ENCODE data around the gene TLN1. TPM values are rescaled to one million over a fixed set of nuclear protein-coding genes. Genes with fewer than 3 reads are reported as not detected.

Gene TLN1
- total RNA-seq, 3 donors from 2014 or later (not counting 1 experiment from before 2014, with no cell fraction given): 509 to 552 (median 528) TPM

DNA sequence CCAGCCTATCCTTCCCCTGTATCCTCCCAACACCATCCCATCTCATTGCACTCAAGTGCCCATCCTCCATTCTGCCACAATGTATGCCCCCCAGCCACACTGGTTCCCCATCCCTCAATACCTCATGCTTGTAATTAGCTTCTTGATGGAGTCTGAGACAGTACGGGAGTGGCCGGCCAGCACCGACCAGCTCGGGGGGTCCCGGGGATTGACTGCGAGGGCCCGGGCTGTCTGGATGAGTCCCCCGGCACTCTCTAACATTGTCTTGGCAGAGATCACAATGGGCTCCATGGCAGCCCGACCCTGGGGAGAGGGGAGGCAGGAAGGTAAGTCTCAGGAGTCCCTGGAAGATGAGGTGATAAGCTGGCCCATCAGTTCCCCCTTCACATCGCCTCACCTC lies 25.0 kb downstream of the TLN1 start:
- DNase-seq (no peak), ATAC-seq (no peak)
- Mint-ChIP-seq H3K4me3 (no peak overlapping the region), H3K27ac (peak overlapping the region; percentile 38 to 78), H3K4me1 (peaks cover 13 to 20% of the 10 kb centered on the region in 2 donors), H3K27me3 (ENCODE audit: low read depth in 2 of 2) (no peaks in the 10 kb centered on the region), H3K9me3 (no peaks in the 10 kb centered on the region), H3K36me3 (peaks cover 27% of the 10 kb centered on the region)
- H3K27ac ChIP-seq (ENCODE audit: low read length): no peak overlapping the region
- peaks cover 92% of the 10 kb centered on the region for H3K36me3 ChIP-seq (ENCODE audit: control insufficient read depth, insufficient read depth, low read length)
- H3K9me3 ChIP-seq (ENCODE audit: control insufficient read depth, insufficient read depth, low read length): no peaks in the 10 kb centered on the region
- TF ChIP-seq, protein P1, sequence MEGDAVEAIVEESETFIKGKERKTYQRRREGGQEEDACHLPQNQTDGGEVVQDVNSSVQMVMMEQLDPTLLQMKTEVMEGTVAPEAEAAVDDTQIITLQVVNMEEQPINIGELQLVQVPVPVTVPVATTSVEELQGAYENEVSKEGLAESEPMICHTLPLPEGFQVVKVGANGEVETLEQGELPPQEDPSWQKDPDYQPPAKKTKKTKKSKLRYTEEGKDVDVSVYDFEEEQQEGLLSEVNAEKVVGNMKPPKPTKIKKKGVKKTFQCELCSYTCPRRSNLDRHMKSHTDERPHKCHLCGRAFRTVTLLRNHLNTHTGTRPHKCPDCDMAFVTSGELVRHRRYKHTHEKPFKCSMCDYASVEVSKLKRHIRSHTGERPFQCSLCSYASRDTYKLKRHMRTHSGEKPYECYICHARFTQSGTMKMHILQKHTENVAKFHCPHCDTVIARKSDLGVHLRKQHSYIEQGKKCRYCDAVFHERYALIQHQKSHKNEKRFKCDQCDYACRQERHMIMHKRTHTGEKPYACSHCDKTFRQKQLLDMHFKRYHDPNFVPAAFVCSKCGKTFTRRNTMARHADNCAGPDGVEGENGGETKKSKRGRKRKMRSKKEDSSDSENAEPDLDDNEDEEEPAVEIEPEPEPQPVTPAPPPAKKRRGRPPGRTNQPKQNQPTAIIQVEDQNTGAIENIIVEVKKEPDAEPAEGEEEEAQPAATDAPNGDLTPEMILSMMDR (IDR thresholded peaks at IDR 0.05): no peak
- WGBS (ENCODE audit: insufficient coverage): 99% methylated on average over 10 of the region's 10 CpGs
- H3K27me3 ChIP-seq (ENCODE audit: control insufficient read depth, insufficient read depth, low read length): no peaks in the 10 kb centered on the region
- no peaks in the 10 kb centered on the region for H3K4me1 ChIP-seq (ENCODE audit: control insufficient read depth, insufficient read depth, low read length)
- H3K4me3 ChIP-seq (ENCODE audit: low read length): no peak overlapping the region
- intact Hi-C loops (cut with micrococcal nuclease): no loop called here

DNA sequence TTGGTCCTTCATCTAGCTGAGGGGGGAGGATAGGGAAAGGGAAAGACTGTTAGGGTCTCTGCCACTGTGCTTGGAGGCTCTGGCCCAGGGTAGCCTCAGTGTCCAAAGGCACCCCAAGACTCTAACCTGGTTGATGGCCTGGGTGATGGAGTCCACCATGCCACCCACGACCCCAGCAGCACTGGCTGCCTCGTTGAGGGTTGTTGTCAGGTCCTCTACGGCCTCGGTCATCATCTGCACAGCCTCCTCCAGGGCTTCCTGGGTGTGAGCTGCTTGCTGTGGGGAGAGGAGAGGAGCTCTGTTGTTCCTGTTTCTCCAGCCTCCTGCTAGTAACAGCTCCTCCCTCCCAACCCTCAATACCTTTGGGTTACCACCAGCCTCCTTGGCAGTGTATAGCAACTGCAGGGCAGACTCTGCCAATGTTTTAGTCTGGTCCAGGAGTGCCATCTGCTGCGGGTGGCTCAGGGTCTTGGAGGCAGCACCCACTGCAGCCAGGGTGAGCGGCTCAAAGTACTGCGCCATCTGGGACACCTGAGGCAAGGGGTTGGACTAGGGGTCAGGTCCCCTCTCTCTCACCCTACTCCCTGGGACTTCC lies 26.1 kb downstream of the TLN1 start:
- Histone ChIP-seq H3K36me3 (ENCODE audit: control insufficient read depth, insufficient read depth, low read length) (peaks cover 92% of the 10 kb centered on the region), H3K27me3 (ENCODE audit: control insufficient read depth, insufficient read depth, low read length) (no peaks in the 10 kb centered on the region), H3K27ac (ENCODE audit: low read length) (no peak overlapping the region), H3K9me3 (ENCODE audit: control insufficient read depth, insufficient read depth, low read length) (no peaks in the 10 kb centered on the region), H3K4me1 (ENCODE audit: control insufficient read depth, insufficient read depth, low read length) (no peaks in the 10 kb centered on the region), H3K4me3 (ENCODE audit: low read length) (no peak overlapping the region)
- ATAC-seq: no peak
- Mint-ChIP-seq H3K9me3 (no peaks in the 10 kb centered on the region), H3K36me3 (peaks cover 27% of the 10 kb centered on the region), H3K27ac (peak overlapping the region in 1 of 2 donors; percentile 78), H3K4me1 (peaks cover 13 to 20% of the 10 kb centered on the region in 2 donors), H3K27me3 (ENCODE audit: low read depth in 2 of 2) (no peaks in the 10 kb centered on the region), H3K4me3 (no peak overlapping the region)
- TF ChIP-seq, protein P1 (IDR thresholded peaks at IDR 0.05): no peak
- WGBS (ENCODE audit: insufficient coverage): 97% methylated on average over 7 of the region's 7 CpGs
- intact Hi-C loops (cut with micrococcal nuclease): no loop called here
- DNase-seq: no peak

DNA sequence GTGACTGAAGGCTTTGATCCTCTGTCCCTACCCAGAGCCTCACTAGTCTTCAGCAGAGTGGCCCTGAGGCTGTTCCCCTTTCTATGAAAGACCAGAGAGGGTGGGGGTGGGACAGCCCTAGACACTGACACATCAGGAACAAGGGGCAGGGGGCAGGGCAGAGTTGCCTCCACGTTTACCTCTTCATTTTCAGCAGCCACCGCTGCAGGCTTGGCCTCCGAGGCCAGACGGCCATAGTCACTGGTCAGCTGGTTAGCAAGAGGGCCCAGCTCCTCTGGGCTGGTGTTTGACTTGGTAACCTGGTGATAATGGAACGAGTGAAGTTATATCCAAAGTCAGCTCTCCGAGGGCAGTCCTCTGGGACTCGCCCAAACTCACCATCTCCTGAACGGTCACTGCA lies 26.6 kb downstream of the TLN1 start:
- DNase-seq (no peak), ATAC-seq (no peak)
- H3K27ac ChIP-seq (ENCODE audit: low read length): no peak overlapping the region
- Mint-ChIP-seq H3K4me3 (no peak overlapping the region), H3K9me3 (no peaks in the 10 kb centered on the region), H3K4me1 (peaks cover 13 to 20% of the 10 kb centered on the region in 2 donors), H3K27ac (peak overlapping the region in 1 of 2 donors; percentile 78), H3K27me3 (ENCODE audit: low read depth in 2 of 2) (no peaks in the 10 kb centered on the region), H3K36me3 (peaks cover 27% of the 10 kb centered on the region)
- WGBS (ENCODE audit: insufficient coverage): 91% methylated on average over 8 of the region's 8 CpGs
- peaks cover 92% of the 10 kb centered on the region for H3K36me3 ChIP-seq (ENCODE audit: control insufficient read depth, insufficient read depth, low read length)
- no peaks in the 10 kb centered on the region for H3K4me1 ChIP-seq (ENCODE audit: control insufficient read depth, insufficient read depth, low read length)
- no peaks in the 10 kb centered on the region for H3K27me3 ChIP-seq (ENCODE audit: control insufficient read depth, insufficient read depth, low read length)
- intact Hi-C loops (cut with micrococcal nuclease): no loop called here
- no peaks in the 10 kb centered on the region for H3K9me3 ChIP-seq (ENCODE audit: control insufficient read depth, insufficient read depth, low read length)
- H3K4me3 ChIP-seq (ENCODE audit: low read length): no peak overlapping the region
- TF ChIP-seq, protein P1 (IDR thresholded peaks at IDR 0.05): no peak

Data from natural killer cell (primary cell).